NCI-H2081 treated with DMSO at 0.1 percent for 48 hours (cell line): Measurements from ENCODE around the gene ADGRV1.
"Not testable (repeated sequence)": the region's sequence is repeated elsewhere in the genome, so short reads cannot be mapped to it uniquely, and the experiment has no call there.

Experiments used
- DNase-seq: peaks from one replicate; lab custom pipeline; 2025; lab: John Stamatoyannopoulos, UW

ADGRV1 gene

DNA sequence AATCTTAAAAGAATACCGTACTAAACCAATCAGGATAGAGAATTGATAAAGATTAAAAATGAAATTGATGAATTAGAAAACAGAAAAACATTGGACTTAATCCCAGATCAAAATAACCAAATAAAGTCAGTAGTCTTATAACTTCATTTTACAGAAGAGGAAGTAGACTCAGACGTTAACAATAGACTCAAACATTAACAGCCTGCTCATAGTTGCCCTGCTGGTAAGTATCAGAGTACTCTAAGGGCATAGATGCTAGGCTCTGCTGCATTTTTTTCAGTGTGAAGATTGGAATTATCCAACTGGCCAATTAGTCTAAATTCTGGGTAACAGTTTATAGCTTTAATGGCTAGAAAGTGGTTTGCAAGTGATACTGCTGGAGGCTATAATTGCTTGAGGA lies 42.9 kb downstream of the ADGRV1 start:
- no peak for DNase-seq

DNA sequence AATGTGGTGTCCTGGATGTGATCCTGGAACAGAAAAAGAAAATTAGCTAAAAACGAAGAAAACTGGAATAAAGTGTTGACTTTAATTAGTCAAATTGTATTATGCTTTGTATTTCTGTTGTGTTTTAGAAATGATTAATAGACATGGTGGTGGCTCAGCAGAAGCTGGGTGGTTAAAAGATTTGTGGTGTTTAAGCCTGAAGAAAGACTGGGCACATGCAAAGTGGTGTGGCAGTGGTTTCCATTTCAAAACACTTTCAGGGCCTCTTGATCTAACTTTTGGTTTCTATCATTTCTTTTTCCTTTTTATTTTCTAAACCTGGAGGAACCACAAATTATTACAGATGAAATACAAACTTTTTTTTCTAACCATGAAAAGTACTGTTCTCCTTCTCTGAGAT lies 44.1 kb downstream of the ADGRV1 start:
- no peak for DNase-seq

DNA sequence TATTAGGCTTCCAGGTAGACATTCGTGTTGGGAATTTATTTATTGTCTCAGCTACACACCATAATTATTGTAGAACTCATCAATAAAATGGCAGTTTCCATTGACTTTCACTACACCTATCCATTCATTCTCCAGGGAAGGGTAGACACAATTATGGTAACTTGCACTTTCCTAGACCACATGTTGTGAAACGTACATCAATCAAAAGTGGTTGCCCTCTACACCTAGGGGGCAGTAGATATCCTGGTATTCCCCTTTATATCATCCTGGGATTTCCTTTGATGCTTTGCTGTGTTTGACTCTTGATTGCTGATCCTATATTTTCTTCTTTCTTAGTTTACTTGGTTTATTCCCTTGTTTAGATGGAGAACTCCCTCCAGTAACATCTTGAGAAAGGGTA lies 47.9 kb downstream of the ADGRV1 start:
- DNase-seq: no peak

DNA sequence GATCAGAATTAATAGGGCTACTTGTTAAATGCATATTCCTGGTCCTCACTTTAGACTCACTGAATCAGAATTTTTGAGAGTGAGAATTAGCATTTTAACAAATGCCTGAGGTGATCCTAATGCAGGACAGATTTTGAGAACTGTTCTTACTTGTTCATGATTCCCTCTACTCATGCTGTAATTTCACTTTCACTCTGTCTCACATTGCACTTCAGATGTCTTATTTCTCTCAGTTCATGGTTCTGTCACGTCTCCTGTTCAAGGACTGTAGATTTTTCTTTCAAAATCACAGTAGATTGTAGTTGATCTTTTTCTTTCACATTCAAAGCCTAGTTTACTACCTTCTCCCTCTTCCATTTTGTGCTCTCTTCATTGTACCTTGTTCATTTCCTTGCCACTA lies 54.3 kb downstream of the ADGRV1 start:
- no peak for DNase-seq

DNA sequence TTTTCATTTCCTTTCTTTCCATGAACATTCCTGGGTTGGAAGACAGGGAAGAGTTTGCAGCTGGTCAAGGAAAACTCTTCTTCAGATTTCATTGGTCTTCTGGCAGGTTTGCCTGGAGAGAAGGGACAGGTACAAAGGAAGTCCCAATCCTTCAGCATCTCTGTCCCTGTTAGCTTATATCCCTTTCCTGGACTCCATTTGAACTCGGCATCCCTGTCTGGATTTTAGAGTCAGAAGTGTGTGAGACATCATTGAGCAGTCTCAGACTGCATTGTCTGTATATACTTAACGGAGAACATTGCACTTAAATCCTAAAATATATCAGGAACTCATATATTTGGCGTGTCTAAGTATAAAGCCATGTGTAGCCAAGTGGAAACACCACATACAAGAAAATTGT lies 54.9 kb downstream of the ADGRV1 start:
- DNase-seq: no peak

DNA sequence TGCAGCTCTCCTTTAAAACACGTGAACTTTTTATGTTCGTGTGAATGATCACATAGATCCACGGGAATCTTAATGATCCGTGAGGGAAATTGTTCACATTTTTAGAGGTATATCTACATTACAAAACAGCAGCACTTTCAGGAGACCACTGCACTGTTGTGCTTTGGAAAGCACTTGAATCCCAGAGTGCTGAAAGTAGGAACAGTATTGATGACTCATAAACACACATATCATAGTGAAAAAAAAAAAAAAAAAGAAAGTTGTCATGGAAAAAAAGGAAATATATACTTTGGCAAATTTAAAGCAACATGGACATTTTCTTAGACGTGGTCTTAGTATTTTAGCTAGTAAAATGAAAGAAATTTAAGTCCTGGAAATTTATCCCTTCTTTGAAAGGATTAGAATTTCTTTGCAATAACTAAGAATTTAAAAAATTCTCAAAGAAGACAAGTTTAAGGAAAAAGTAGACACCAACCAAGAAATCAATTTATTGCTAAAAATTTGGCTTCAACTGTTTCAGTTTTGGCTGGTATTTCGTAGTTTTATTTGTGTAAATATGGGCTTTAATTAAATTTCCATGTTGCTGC lies 55.4 kb downstream of the ADGRV1 start:
- no peak for DNase-seq

DNA sequence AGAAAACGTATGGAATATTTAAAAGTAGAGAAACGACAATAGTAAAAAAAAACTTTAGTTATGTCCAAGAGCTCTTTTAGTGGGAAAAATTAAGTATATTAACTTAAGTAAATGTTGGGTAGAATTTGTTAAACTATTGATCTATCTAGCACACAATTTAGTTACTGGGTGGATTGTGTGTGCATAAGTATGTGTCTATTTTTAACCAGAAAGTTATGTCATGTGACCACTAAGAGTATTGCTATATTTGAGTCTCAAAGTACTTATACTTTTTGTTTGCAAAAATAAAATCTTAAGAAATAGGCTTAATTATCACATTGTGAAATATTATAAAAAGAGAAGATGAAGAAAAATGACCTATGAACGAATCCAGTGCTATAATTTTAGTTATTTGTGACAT lies 56.8 kb downstream of the ADGRV1 start:
- DNase-seq: no peak

DNA sequence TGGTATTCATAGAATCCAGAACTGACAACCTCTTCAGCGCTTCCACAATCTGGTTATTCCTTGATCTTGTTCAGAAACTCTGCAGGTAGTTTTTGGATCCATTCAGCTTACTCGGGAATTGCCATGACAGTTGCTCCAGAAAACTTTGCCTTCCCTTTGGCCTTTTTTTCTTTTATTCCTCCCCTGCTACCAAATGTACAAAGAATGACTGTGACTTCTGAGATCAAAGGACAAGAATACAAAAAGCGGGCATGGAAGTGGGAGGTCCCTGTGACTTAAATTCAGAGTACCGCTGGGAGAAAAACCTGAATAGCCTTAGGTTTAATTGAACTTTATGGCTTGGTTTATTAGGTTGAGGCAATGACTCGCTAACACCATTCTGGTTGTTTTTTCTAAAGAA lies 59.5 kb downstream of the ADGRV1 start:
- no peak for DNase-seq

DNA sequence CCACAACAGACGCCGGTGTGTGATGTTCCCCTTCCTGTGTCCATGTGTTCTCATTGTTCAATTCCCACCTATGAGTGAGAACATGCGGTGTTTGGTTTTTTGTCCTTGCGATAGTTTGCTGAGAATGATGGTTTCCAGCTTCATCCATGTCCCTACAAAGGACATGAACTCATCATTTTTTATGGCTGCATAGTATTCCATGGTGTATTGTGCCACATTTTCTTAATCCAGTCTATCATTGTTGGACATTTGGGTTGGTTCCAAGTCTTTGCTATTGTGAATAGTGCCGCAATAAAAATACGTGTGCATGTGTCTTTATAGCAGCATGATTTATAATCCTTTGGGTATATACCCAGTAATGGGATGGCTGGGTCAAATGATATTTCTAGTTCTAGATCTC lies 61.2 kb downstream of the ADGRV1 start:
- not testable (repeated sequence) for DNase-seq

DNA sequence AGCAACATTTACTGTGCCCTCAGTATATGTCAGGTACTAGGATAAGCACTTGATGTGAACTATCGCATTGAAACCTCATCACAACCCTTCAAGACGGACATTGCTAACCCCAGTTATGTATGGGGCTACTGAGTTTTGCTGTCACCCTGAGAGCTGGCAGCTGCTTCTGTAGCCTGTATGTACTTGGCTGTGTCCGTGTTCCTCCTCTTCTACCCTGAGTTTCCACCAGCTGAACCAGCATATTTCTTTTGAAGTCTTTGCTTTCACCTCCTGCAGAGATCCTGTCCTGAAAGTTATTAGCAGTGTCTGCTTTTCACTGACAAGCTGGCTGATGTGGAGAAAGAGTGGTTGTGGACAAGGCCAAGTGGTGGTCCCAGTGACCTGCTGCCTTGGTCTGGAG lies 63.3 kb downstream of the ADGRV1 start:
- DNase-seq: no peak

DNA sequence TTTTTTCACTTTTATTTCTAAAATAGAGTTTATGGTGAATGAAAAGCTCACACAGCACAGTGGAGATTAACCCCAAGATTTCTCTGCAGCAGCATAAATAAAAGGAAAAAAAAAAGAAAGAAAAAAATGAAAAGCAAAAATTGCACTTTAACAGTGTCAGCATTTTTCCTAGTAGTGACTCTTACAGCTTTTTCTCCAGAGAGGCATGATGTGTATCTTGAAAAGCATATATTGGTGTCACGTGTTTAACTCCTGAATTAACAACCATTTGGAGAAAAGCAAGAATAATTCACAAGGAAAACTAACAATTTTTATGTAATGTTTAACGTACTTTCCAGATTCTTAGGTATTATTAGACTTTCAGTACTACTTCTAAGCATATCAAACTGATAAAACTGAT lies 67.9 kb downstream of the ADGRV1 start:
- no peak for DNase-seq

DNA sequence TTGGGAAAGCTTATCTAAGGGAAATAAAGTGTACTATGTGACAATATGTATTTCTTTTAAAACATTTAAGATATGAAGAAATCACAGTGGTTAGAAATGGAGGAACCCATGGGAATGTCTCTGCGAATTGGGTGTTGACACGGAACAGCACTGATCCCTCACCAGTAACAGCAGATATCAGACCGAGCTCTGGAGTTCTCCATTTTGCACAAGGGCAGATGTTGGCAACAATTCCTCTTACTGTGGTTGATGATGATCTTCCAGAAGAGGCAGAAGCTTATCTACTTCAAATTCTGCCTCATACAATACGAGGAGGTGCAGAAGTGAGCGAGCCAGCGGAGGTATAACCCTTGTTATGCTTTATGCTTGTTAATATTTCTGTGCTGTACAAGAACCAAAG lies 69.9 kb downstream of the ADGRV1 start:
- DNase-seq: no peak

DNA sequence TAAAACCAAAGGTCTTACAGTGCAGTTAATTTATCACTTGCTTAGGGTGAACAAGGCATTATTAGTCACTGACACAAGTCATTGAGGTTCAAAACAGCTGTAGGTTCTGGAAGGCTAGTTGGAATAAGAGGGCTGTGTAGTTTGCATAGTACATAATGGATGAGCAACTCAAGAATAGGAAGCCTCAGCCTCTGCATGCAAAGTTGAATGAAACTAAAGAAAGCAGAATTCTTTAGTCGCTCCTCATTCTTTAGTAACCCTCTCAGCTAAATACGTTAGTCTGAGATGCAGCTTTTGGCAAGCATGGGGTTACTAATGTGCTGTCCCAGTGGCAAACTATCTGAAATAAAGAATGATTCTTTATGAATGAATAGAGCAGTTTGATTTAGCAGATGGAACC lies 74.2 kb downstream of the ADGRV1 start:
- DNase-seq: no peak

DNA sequence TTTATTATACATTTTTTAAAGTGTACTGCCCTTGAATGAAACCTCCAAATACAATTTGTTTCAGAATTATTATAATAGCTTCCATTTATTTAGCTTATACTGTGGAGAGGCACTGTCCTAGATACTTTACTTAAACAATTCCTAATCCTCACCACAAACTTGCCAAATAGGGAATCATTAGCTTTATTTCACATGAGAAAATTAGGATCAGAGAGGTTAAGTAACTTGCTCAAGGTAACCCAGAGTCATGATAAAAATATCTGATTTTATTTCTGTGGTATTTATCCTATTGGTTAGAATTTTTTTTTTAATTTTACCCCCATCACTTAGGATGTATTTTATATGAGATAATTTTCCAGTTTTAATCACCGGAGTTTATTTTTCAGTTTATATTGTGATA lies 78.4 kb downstream of the ADGRV1 start:
- DNase-seq: no peak

DNA sequence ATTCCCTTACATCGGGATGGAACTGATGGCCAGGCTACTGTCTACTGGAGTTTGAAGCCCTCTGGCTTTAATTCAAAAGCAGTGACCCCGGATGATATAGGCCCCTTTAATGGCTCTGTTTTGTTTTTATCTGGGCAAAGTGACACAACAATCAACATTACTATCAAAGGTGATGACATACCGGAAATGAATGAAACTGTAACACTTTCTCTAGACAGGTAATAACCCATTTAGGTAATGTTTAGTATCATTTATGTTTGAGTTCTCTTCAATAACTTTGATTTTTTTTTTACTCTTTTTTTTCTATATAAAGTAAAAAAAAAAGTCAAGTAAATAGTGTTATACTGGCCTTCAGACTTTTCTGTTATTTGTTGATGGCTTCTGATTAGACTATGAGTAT lies 79.1 kb downstream of the ADGRV1 start:
- DNase-seq: no peak

DNA sequence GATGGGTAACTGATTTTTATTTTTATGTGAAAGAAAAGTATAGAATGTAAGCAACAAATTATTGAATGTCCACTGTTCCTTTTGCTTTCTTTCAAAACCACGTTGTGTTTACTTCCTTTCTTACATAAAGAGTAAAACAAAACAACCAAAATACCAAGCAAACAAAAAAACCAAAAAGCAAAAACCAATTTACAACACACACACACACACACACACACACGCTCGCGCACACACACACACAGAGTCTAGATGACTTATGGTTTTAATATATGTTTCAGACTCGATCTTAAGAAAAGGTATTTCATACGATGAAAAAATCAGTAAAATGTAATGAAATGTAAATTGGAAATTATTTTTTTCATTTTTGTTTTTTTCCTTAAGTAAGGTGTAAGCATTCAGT lies 80.3 kb downstream of the ADGRV1 start:
- DNase-seq: no peak

DNA sequence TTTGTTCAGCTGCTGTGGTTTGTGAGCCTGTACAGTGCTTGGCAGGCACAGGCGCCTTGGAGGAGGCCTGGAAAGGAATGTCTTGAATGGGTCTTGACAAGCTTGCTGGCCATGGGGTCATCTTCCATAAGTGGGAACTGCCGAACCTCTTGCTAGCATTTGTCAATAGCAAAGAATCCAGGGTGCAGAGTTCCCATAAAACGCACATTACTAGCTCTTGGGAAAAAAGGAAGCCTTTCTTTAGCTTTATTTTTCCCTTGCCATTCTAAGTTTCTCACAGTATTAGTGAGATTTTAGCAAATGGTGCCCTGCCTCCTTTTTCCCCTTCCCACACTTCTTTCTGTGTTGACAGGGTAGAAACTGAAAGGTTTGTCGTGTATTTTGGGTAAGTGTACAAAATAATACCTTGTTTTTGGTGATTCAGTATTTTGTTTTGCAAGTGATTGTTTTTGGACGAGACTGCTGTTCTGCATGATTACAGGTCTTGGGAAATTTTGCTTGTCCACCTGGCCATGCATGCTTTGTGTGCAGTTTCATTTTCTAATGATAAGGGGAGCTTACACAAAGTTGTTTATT lies 82.0 kb downstream of the ADGRV1 start:
- DNase-seq: no peak

DNA sequence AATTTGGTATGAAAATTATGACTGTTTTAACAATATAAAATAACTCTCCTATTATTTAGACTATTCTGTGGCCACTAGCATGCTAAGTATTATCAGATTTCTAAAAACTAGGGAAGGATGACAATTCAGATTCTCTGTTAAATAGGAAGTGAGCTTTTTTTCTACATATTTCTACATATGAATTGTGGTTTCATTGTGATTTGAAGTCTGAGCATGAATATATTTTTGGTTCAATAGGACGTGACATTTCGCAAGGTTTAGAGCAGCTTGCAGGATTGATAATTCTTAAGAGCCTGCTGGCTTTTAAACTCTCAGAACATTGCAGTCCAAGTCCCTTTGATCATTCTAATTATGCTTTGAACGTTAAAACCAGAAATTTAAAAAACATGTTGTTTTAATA lies 82.9 kb downstream of the ADGRV1 start:
- DNase-seq: no peak

DNA sequence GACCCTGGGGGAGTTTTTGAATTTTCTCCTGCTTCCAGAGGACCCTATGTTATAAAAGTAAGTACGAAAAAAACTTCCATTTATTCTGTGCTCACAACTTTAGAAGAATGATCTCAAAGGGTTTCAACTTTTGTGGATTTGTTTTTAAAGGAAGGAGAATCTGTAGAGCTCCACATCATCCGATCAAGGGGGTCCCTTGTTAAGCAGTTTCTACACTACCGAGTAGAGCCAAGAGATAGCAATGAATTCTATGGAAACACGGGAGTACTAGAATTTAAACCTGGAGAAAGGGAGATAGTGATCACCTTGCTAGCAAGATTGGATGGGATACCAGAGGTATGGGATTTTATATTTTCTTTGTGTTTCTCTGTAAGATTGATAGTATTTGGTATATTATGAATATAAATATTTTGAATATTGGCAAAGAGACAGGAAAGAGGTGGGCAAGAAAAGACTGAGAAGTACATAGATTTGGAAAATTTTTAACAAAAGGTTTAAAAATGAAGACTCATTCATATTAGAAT lies 84.2 kb downstream of the ADGRV1 start:
- no peak for DNase-seq

DNA sequence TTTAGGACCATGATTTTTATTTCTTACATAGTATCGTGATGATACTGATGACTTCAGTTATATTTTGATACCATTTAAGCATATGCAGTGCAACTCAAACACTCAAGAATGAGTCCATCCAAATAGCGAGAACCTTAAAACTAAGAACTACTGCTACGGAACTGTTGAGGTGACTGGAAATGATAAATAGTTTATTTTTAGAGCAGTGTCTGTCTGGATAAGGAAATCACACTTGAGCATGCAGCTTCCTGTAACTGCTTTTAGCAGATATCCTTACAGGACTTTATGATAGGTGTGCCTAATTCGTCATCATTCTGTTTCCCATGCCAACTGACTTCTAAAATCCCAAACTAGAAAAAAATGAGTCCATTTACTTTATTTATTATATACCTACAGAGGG lies 85.5 kb downstream of the ADGRV1 start:
- DNase-seq: no peak

DNA sequence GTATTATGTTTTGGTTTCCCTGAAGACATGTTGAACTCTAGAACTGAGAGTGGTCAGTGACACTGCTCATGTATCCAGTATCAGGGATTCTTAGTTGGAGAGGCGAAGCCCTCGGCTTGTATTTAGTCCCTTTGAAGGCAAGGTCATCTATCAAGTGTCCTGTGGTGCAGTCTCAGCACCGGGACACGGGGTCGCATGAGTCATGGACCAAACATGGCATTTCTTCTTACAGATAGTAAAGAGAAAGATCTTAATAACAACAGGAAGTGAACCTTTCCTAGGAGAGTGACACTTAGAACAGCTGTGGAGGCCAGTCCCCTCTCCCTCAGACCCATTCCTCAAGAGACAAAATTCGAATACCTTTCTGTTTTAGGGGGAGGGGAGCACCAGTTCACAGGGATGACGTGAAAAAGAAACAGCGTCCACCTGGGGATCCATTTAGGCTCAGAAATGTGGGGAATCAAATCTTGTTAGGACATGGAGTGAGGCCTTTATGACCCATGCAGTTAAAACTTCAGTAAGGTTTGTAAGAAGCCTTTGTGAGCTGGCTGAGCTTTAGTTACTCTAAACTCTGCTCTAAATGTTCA lies 86.5 kb downstream of the ADGRV1 start:
- no peak for DNase-seq

DNA sequence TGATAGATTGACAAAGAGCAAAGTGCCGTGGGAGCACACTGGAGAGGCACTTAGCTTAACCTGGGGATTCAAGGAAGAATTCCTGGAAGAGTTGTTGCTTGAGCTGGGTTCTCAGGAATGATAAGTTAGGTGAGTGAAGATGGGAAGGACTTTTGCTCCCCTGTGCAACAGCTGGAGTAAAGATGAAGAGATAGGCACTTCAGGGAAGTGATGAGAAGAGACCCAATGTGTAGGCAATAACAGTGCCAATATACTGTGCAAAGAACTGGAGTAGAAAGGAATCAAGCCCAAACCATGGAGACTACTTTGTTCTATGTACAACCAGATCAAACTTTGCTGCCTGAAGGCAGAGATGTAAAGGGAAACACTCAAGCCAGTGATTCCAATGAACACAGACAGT lies 92.2 kb downstream of the ADGRV1 start:
- no peak for DNase-seq

DNA sequence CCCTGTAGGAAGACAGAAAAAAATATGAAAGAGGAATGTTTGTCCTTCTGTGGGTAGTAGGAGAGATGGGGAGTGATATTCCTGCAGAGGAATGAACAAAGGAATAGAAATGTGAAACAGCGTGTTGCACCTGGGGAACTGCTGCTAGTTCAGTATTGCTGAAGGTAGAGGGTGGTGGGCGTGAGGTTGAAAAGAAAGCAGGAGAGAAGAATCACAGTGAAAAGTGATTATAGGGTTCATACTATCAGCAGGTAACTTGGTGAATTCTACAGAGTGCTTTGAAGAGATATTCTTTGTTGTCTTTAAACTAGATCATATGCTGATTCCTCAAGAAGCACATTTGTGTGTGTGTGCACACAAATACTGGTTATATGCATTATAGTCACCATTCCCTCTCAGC lies 95.6 kb downstream of the ADGRV1 start:
- no peak for DNase-seq

DNA sequence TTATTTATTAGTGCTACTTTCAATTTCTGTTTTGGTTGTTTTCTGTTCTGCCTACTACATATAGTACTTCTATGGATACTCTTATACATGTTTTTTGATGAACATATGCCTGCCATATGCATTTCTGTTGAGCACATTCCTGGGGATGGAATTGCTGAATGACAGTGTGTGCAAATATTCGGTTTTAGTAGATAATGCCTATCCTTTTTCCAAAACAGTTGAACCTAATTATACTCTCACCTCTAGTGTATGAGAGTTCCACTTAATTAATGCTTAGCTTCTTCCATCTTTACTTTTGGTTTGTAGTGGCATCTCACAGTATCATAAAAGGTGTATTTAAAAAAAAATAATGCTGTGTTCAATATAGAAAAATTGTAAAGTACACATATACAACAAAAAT lies 96.8 kb downstream of the ADGRV1 start:
- DNase-seq: no peak
